Activated naive CD4-positive, alpha-beta T cell treated with anti-CD3 and anti-CD28 coated beads for 36 hours (primary cell): ENCODE results near the gene OPRD1. TPM values are rescaled to one million over a fixed set of nuclear protein-coding genes. Genes with fewer than 3 reads are reported as not detected.

Source experiments
- CTCF ChIA-PET: fragments of 350-600 bp; sonication (Branson Sonifier 250); formaldehyde crosslinking; loops from one replicate; lab custom pipeline; 2021; ENCODE audit warnings: antibody characterized with exemption; lab: Charles Lee
- DNase-seq: peaks from one replicate; pipeline ENCODE4 v3.0.0-alpha.2; 2020
- H3K27ac Mint-ChIP-seq: one replicate; pipeline ENCODE4 v1.8.0; 2021; ENCODE audit warnings: mild to moderate bottlenecking, mixed read lengths
- H3K27me3 Mint-ChIP-seq: one replicate; pipeline ENCODE4 v1.8.0; 2021; ENCODE audit warnings: low read depth, mixed read lengths
- H3K36me3 Mint-ChIP-seq: one replicate; pipeline ENCODE4 v1.8.0; 2021; ENCODE audit warnings: low read depth, mixed read lengths
- H3K4me1 Mint-ChIP-seq: one replicate; pipeline ENCODE4 v1.8.0; 2021; ENCODE audit warnings: low read depth, mixed read lengths
- H3K4me3 Mint-ChIP-seq: one replicate; pipeline ENCODE4 v1.8.0; 2021; ENCODE audit warnings: mild to moderate bottlenecking, moderate library complexity, mixed read lengths
- H3K9me3 Mint-ChIP-seq: one replicate; pipeline ENCODE4 v1.8.0; 2021; ENCODE audit warnings: mixed read lengths
- intact Hi-C: fragments of 100-400 bp; cut with micrococcal nuclease; formaldehyde crosslinking; loops from one replicate; pipeline ENCODE4 v1.15.1; 2023
- total RNA-seq, 2 experiments: library from RNA; stranded (reverse); gene quantifications; one replicate each; pipeline ENCODE4 v1.2.3, GENCODE V29; 2021

Gene OPRD1
- total RNA-seq, 2 experiments from 2014 or later: not detected

DNA sequence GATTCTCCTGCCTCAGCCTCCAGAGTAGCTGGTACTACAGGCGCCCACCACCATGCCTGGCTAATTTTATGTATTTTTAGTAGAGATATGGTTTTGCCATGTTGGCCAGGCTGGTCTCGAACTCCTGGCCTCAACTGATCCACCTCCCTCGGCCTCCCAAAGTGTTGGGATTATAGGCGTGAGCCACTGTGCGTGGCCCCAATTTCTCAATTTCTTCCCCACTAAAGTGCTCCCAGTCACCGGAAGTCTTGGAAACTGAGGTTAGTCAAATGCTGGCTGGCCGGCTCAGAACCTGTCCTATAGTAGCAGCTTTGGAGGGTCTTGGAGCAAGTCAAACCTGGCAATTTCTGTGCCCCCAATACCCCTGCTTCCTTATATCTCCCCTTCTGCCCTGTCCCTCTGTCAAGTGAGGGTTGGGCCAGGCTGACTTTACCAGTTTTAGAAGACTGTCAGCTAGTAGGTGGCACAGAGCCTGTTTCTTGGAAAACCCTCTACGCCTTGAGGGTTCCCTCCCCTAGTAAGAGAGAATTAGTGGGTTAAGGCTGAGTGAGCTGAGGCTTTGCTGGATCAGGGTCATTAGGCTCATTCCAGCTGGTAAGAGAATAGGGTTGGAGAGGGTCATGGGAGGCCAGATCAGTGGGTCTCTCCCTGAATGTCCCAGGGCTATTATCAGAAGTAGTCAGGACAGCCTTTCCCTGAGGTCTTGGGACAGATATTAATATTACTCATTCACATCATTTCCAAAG is 94.1 kb downstream of the OPRD1 start:
- no peak for DNase-seq
- CTCF ChIA-PET: interaction anchor here (0.7 kb wide), 1 partner anchor 68 kb away, joined by 3 read pairs; no protein-coding TSS in a partner anchor
- intact Hi-C loops: no loop called here
- no peak overlapping the region for H3K4me3 Mint-ChIP-seq
- H3K27me3 Mint-ChIP-seq: no peaks in the 10 kb centered on the region
- peaks cover 3% of the 10 kb centered on the region for H3K36me3 Mint-ChIP-seq
- H3K9me3 Mint-ChIP-seq: no peaks in the 10 kb centered on the region
- H3K27ac Mint-ChIP-seq: no peak overlapping the region
- H3K4me1 Mint-ChIP-seq: peaks cover 2% of the 10 kb centered on the region

GRCh38 chr1:28909198-28909597 is 97.2 kb downstream of the OPRD1 start:
- intact Hi-C loops: no loop called here
- H3K4me3 Mint-ChIP-seq: no peak overlapping the region
- CTCF ChIA-PET: interaction anchor here (0.6 to 1.9 kb wide), 4 partner anchors 19 to 289 kb away, joined by 3 to 6 read pairs (median 4); no protein-coding TSS in a partner anchor

GRCh38 chr1:28910379-28911115 is 98.6 kb downstream of the OPRD1 start:
- DNase-seq: no peak
- Mint-ChIP-seq H3K4me3 (no peak overlapping the region), H3K9me3 (no peaks in the 10 kb centered on the region), H3K27me3 (no peaks in the 10 kb centered on the region), H3K27ac (no peak overlapping the region), H3K4me1 (peaks cover 8% of the 10 kb centered on the region), H3K36me3 (peaks cover 2% of the 10 kb centered on the region)
- CTCF ChIA-PET: interaction anchor here (1.1 kb wide), 1 partner anchor 23 kb away, joined by 3 read pairs; no protein-coding TSS in a partner anchor
- intact Hi-C loops: no loop called here

More at GRCh38 chr1:28909198-28909597, 97.2 kb downstream of the OPRD1 start:
- no peaks in the 10 kb centered on the region for H3K27me3 Mint-ChIP-seq
- no peaks in the 10 kb centered on the region for H3K9me3 Mint-ChIP-seq
- peaks cover 2% of the 10 kb centered on the region for H3K36me3 Mint-ChIP-seq
- peaks cover 8% of the 10 kb centered on the region for H3K4me1 Mint-ChIP-seq
- no peak for DNase-seq
- H3K27ac Mint-ChIP-seq: no peak overlapping the region

DNA sequence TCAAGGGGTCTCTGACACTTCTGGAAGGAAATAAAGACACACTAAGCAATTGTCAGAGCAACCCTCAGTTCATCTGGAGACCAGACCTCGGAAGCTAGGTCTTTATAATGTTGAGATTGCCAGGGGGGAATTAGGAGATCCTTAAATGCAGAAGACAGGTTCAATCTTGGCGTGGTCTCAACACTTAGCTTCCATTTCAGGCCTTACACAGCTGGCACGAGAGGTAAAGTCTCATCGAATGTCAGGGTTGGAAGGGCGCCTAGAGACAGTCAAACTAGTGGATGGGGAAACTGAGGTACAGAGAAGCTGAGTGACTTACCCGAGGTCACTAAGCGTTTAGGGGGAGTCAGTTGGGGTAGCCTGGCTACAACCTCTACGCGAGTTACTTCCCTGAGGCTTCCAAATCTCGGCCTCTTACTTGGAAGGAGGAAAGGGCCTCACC is 101.8 kb downstream of the OPRD1 start:
- H3K36me3 Mint-ChIP-seq: peaks cover 2% of the 10 kb centered on the region
- intact Hi-C loops: loop anchor here (1.0 kb wide), 4 partner anchors 19 to 267 kb away; partner anchors contain the start of gene SRSF4
- H3K4me1 Mint-ChIP-seq: peaks cover 40% of the 10 kb centered on the region
- peak overlapping the region; percentile 90 for H3K4me3 Mint-ChIP-seq
- no peaks in the 10 kb centered on the region for H3K27me3 Mint-ChIP-seq
- H3K9me3 Mint-ChIP-seq: no peaks in the 10 kb centered on the region
- CTCF ChIA-PET: interaction anchor here (0.7 to 1.9 kb wide), 9 partner anchors 11 to 554 kb away, joined by 3 to 5 read pairs (median 3); no protein-coding TSS in a partner anchor
- no peak for DNase-seq
- H3K27ac Mint-ChIP-seq: peak overlapping the region; percentile 83

- peak; percentile 93 for DNase-seq
- H3K4me1 Mint-ChIP-seq: peaks cover 46% of the 10 kb centered on the region
- no peaks in the 10 kb centered on the region for H3K9me3 Mint-ChIP-seq
- H3K27me3 Mint-ChIP-seq: no peaks in the 10 kb centered on the region
- intact Hi-C loops: loop anchor here (1.0 kb wide), 5 partner anchors 19 to 267 kb away; partner anchors contain the start of gene SRSF4
- peak within 1 kb of the TSS; percentile 90 for H3K4me3 Mint-ChIP-seq
- H3K27ac Mint-ChIP-seq: peak within 1 kb of the TSS; percentile 88
- CTCF ChIA-PET: interaction anchor here (0.7 to 1.9 kb wide), 9 partner anchors 11 to 555 kb away, joined by 3 to 5 read pairs (median 3); no protein-coding TSS in a partner anchor
- H3K36me3 Mint-ChIP-seq: peaks cover 2% of the 10 kb centered on the region
Measured at GRCh38 chr1:28914228-28915030, 102.5 kb downstream of the OPRD1 start, which contains the start of gene EPB41. Gene EPB41 (plus strand): TSS chr1:28914569. CDS start chr1:28987438, 72,869 bp downstream.

GRCh38 chr1:28915031-28915895 is 103.3 kb downstream of the OPRD1 start:
- Mint-ChIP-seq H3K27me3 (no peaks in the 10 kb centered on the region), H3K9me3 (no peaks in the 10 kb centered on the region), H3K27ac (peak overlapping the region; percentile 88), H3K4me3 (peak overlapping the region; percentile 90), H3K36me3 (peaks cover 2% of the 10 kb centered on the region), H3K4me1 (peaks cover 53% of the 10 kb centered on the region)
- CTCF ChIA-PET: interaction anchor here (0.6 to 1.8 kb wide), 4 partner anchors 30 to 84 kb away, joined by 3 to 6 read pairs (median 4); no protein-coding TSS in a partner anchor
- peak; percentile 69 for DNase-seq
- intact Hi-C loops: loop anchor here (1.0 kb wide), 1 partner anchor 47 kb away; no protein-coding TSS in a partner anchor

GRCh38 chr1:28917757-28918118 is 105.8 kb downstream of the OPRD1 start:
- Mint-ChIP-seq H3K36me3 (peaks cover 2% of the 10 kb centered on the region), H3K4me3 (peak overlapping the region; percentile 38), H3K27me3 (no peaks in the 10 kb centered on the region), H3K27ac (peak overlapping the region; percentile 88), H3K9me3 (no peaks in the 10 kb centered on the region), H3K4me1 (peaks cover 66% of the 10 kb centered on the region)
- intact Hi-C loops: loop anchor here (1.0 kb wide), 1 partner anchor 9 kb away; no protein-coding TSS in a partner anchor
- CTCF ChIA-PET: interaction anchor here (0.7 to 1.0 kb wide), 2 partner anchors 41 to 285 kb away, joined by 3 read pairs; no protein-coding TSS in a partner anchor
- peak; percentile 69 for DNase-seq

Other genes with a start within 250 kb of the OPRD1 start
- gene RAB42, start 219.9 kb upstream of the OPRD1 start, total RNA-seq: not detected
- gene TAF12, start 169.1 kb upstream of the OPRD1 start, total RNA-seq: 10 to 100 TPM; 22.5 to 23.5 TPM
- not detected for gene RNU11, start 163.6 kb upstream of the OPRD1 start, total RNA-seq
- 10 to 100 TPM; 15.8 to 16.3 TPM for gene GMEB1, start 143.4 kb upstream of the OPRD1 start, total RNA-seq
- gene YTHDF2, start 75.2 kb upstream of the OPRD1 start, total RNA-seq: 10 to 100 TPM; 64.9 to 66.1 TPM
- gene EPB41, start 102.4 kb downstream of the OPRD1 start, total RNA-seq: 100 to 1,000 TPM in 1 of 2 experiments, 10 to 100 TPM in 1; 97.4 to 100 TPM